Gastroesophageal sphincter (tissue), 3 donors: Measurements from ENCODE around the gene KLHDC8B.
"Not testable (repeated sequence)": the region's sequence is repeated elsewhere in the genome, so short reads cannot be mapped to it uniquely, and the experiment has no call there.

Experiments used
- CTCF ChIP-seq, 4 experiments: fragments of 200-600 bp in 2 of 4; fragments of 450-650 bp in 2 of 4; sonication (generic) in 1 of 4; IDR thresholded peaks; one replicate each; pipeline ENCODE4 v1.5.1; 2017 to 2019; ENCODE audit warnings: antibody characterized with exemption in 4 of 4, mild to moderate bottlenecking in 2 of 4, moderate library complexity in 2 of 4
- POLR2A ChIP-seq, 2 donors: fragments of 450-650 bp; IDR thresholded peaks; one replicate each; pipeline ENCODE4 v1.6.1; 2017; ENCODE audit warnings: antibody characterized with exemption in 2 of 2, mild to moderate bottlenecking in 2 of 2, moderate library complexity in 1 of 2
- POLR2AphosphoS5 ChIP-seq: sonication (generic); formaldehyde crosslinking; IDR thresholded peaks from one replicate; pipeline ENCODE4 v1.6.1; 2017; ENCODE audit warnings: antibody characterized with exemption

- not testable (repeated sequence) for TF ChIP-seq POLR2AphosphoS5; POLR2A (IDR thresholded peaks at IDR 0.05); CTCF (IDR thresholded peaks at IDR 0.05)
Measured at GRCh38 chr3:49217108-49217507, 45.7 kb downstream of the KLHDC8B start.
